ENCODE data around the gene SGO2.

SGO2 gene

DNA sequence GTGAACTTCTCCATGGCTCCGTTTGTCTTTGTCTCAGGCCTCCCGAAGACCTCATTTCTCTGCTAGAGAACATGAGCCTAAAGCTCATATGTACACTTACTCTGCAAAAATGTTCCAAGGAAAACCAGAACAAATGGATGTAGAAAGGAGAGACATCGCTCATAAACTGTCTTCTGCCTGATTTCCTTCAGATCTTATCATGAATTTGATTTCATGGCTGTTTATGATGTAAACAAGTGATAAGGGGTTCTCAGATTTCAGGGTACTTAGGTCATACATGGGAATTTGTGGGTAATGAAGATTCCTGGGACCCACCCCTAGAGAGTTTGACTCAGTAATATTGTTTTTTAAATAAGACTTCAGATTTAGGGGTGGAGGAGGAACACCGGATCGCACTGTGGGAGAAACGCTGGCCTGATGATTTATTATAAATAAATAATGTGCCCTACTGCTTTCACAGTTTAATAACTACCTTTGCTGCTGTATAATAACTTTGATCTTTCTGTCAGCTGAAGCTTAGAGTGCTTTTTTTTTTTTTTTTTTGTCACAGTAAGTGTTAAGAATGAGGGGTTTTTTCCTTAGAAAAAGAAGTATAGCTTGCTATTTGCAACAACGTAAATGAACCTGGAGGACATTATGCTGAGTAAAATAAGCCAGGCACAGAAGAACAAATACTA, 74.7 kb downstream of the SGO2 start (continued):
- TF ChIP-seq ZNF670 (tag by site-specific recombination; IDR thresholded peaks at IDR 0.05; ENCODE audit: low read depth) (no peak), ZSCAN16 (tag by site-specific recombination; IDR thresholded peaks at IDR 0.05) (no peak), ZNF354C (tag by site-specific recombination; IDR thresholded peaks at IDR 0.05; ENCODE audit: borderline replicate concordance, low read depth) (no peak), ZNF624 (tag by site-specific recombination; IDR thresholded peaks at IDR 0.05) (no peak), SALL2 (tag by site-specific recombination; IDR thresholded peaks at IDR 0.05; ENCODE audit: borderline replicate concordance) (no peak), ZNF311 (tag by site-specific recombination; IDR thresholded peaks at IDR 0.05; ENCODE audit: borderline replicate concordance) (no peak), ZBTB8A (tag by site-specific recombination; IDR thresholded peaks at IDR 0.05) (no peak), ZNF426 (tag by site-specific recombination; IDR thresholded peaks at IDR 0.05) (no peak), ZNF274 (IDR thresholded peaks at IDR 0.05; ENCODE audit: low read length) (no peak), ZNF274 (tag by site-specific recombination; IDR thresholded peaks at IDR 0.05; ENCODE audit: borderline replicate concordance) (no peak), GLI2 (tag by site-specific recombination; IDR thresholded peaks at IDR 0.05; ENCODE audit: borderline replicate concordance, low read depth) (no peak), ZNF157 (tag by site-specific recombination; IDR thresholded peaks at IDR 0.05) (no peak), ZNF19 (tag by site-specific recombination; IDR thresholded peaks at IDR 0.05; ENCODE audit: low read depth) (no peak), ZNF350 (tag by site-specific recombination; IDR thresholded peaks at IDR 0.05) (no peak), ZNF529 (tag by site-specific recombination; IDR thresholded peaks at IDR 0.05; ENCODE audit: insufficient replicate concordance) (no peak), ZNF610 (tag by site-specific recombination; IDR thresholded peaks at IDR 0.05; ENCODE audit: borderline replicate concordance) (no peak), ZNF23 (tag by site-specific recombination; IDR thresholded peaks at IDR 0.05; ENCODE audit: borderline replicate concordance) (no peak), TCF7L2 (IDR thresholded peaks at IDR 0.05; ENCODE audit: borderline replicate concordance, low read depth, low read length) (no peak; the same call in 1 of the 2 replicates), ZNF549 (tag by site-specific recombination; IDR thresholded peaks at IDR 0.05) (no peak), RBAK (tag by site-specific recombination; IDR thresholded peaks at IDR 0.05) (no peak), GLI4 (tag by site-specific recombination; IDR thresholded peaks at IDR 0.05) (no peak), ZNF266 (tag by site-specific recombination; IDR thresholded peaks at IDR 0.05; ENCODE audit: low read depth) (no peak), FEZF1 (tag by site-specific recombination; IDR thresholded peaks at IDR 0.05) (peak; percentile 65), ZNF548 (tag by site-specific recombination; IDR thresholded peaks at IDR 0.05) (no peak), ZNF830 (tag by site-specific recombination; IDR thresholded peaks at IDR 0.05; ENCODE audit: low read depth) (no peak), ZNF174 (tag by site-specific recombination; IDR thresholded peaks at IDR 0.05) (no peak), ZNF202 (tag by site-specific recombination; IDR thresholded peaks at IDR 0.05; ENCODE audit: borderline replicate concordance) (no peak), ZNF776 (tag by site-specific recombination; IDR thresholded peaks at IDR 0.05; ENCODE audit: borderline replicate concordance) (no peak), ZNF335 (tag by site-specific recombination; conservative IDR thresholded peaks at IDR 0.05) (peak; percentile 39; the same call in 1 of the 2 replicates), GFI1B (tag by site-specific recombination; IDR thresholded peaks at IDR 0.05) (0 out of 2 replicates have a peak, but pooled peaks have one; percentile 58)
- TF ChIP-seq, protein P1, sequence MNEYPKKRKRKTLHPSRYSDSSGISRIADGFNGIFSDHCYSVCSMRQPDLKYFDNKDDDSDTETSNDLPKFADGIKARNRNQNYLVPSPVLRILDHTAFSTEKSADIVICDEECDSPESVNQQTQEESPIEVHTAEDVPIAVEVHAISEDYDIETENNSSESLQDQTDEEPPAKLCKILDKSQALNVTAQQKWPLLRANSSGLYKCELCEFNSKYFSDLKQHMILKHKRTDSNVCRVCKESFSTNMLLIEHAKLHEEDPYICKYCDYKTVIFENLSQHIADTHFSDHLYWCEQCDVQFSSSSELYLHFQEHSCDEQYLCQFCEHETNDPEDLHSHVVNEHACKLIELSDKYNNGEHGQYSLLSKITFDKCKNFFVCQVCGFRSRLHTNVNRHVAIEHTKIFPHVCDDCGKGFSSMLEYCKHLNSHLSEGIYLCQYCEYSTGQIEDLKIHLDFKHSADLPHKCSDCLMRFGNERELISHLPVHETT (tag by site-specific recombination; IDR thresholded peaks at IDR 0.05) = no peak
- TF ChIP-seq, protein P2, sequence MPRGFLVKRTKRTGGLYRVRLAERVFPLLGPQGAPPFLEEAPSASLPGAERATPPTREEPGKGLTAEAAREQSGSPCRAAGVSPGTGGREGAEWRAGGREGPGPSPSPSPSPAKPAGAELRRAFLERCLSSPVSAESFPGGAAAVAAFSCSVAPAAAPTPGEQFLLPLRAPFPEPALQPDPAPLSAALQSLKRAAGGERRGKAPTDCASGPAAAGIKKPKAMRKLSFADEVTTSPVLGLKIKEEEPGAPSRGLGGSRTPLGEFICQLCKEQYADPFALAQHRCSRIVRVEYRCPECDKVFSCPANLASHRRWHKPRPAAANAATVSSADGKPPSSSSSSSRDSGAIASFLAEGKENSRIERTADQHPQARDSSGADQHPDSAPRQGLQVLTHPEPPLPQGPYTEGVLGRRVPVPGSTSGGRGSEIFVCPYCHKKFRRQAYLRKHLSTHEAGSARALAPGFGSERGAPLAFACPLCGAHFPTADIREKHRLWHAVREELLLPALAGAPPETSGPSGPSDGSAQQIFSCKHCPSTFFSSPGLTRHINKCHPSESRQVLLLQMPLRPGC (tag by site-specific recombination; IDR thresholded peaks at IDR 0.05) = 0 out of 2 replicates have a peak, but pooled peaks have one; percentile 36
- TF ChIP-seq, protein P3, sequence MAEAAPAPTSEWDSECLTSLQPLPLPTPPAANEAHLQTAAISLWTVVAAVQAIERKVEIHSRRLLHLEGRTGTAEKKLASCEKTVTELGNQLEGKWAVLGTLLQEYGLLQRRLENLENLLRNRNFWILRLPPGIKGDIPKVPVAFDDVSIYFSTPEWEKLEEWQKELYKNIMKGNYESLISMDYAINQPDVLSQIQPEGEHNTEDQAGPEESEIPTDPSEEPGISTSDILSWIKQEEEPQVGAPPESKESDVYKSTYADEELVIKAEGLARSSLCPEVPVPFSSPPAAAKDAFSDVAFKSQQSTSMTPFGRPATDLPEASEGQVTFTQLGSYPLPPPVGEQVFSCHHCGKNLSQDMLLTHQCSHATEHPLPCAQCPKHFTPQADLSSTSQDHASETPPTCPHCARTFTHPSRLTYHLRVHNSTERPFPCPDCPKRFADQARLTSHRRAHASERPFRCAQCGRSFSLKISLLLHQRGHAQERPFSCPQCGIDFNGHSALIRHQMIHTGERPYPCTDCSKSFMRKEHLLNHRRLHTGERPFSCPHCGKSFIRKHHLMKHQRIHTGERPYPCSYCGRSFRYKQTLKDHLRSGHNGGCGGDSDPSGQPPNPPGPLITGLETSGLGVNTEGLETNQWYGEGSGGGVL (tag by site-specific recombination; IDR thresholded peaks at IDR 0.05) = peak; percentile 48; the same call in 1 of the 2 replicates
- TF ChIP-seq, protein P4, sequence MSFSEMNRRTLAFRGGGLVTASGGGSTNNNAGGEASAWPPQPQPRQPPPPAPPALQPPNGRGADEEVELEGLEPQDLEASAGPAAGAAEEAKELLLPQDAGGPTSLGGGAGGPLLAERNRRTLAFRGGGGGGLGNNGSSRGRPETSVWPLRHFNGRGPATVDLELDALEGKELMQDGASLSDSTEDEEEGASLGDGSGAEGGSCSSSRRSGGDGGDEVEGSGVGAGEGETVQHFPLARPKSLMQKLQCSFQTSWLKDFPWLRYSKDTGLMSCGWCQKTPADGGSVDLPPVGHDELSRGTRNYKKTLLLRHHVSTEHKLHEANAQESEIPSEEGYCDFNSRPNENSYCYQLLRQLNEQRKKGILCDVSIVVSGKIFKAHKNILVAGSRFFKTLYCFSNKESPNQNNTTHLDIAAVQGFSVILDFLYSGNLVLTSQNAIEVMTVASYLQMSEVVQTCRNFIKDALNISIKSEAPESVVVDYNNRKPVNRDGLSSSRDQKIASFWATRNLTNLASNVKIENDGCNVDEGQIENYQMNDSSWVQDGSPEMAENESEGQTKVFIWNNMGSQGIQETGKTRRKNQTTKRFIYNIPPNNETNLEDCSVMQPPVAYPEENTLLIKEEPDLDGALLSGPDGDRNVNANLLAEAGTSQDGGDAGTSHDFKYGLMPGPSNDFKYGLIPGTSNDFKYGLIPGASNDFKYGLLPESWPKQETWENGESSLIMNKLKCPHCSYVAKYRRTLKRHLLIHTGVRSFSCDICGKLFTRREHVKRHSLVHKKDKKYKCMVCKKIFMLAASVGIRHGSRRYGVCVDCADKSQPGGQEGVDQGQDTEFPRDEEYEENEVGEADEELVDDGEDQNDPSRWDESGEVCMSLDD (tag by site-specific recombination; IDR thresholded peaks at IDR 0.05) = no peak
